OCI-LY7 (cell line): ENCODE results near the gene CDK17. TPM values are rescaled to one million over a fixed set of nuclear protein-coding genes. Genes with fewer than 3 reads are reported as not detected.
"Not testable (repeated sequence)": the region's sequence is repeated elsewhere in the genome, so short reads cannot be mapped to it uniquely, and the experiment has no call there.

Source experiments
- BruUV-seq: library from RNA; stranded (reverse); fragments of 400-500 nt; replicated peaks from 2 replicates; lab custom pipeline; 2021; lab: Mats Ljungman, UMichigan
- CTCF ChIA-PET: fragments of 300-600 bp; sonication (Branson Sonifier 250); formaldehyde crosslinking; loops from one replicate; lab custom pipeline; 2022; ENCODE audit warnings: antibody characterized with exemption; ENCODE audit not compliant: unreplicated experiment; lab: Charles Lee
- POLR2A ChIA-PET: fragments of 300-600 bp; sonication (Branson Sonifier 250); formaldehyde crosslinking; loops from one replicate; lab custom pipeline; 2022; ENCODE audit warnings: antibody characterized with exemption; lab: Charles Lee
- DNase-seq: peaks from one replicate; pipeline ENCODE4 v3.0.0-alpha.2; 2015; ENCODE audit warnings: low spot score
- H2AFZ ChIP-seq: fragments of 200-600 bp; sonication (generic), shearing (Covaris generic); 2 replicates; pipeline ENCODE4 v1.6.1; 2014; ENCODE audit warnings: mild to moderate bottlenecking, antibody characterized with exemption, low read length, moderate library complexity
- H3K27ac ChIP-seq: fragments of 200-600 bp; sonication (generic); 2 replicates; pipeline ENCODE4 v1.5.1; 2014; ENCODE audit warnings: mixed run types, low read depth, mild to moderate bottlenecking, moderate library complexity, low read length, inconsistent platforms; ENCODE audit not compliant: poor library complexity, severe bottlenecking
- H3K36me3 ChIP-seq: fragments of 200-600 bp; sonication (generic); 2 replicates; pipeline ENCODE4 v1.6.1; 2014; ENCODE audit warnings: mild to moderate bottlenecking, antibody characterized with exemption, low read length, moderate library complexity, mixed read lengths; ENCODE audit not compliant: insufficient read depth
- H3K4me1 ChIP-seq: fragments of 200-600 bp; sonication (generic); 2 replicates; pipeline ENCODE4 v1.5.1; 2014; ENCODE audit warnings: mild to moderate bottlenecking, low read length; ENCODE audit not compliant: insufficient read depth, poor library complexity, severe bottlenecking
- H3K4me2 ChIP-seq: fragments of 200-600 bp; sonication (generic); 2 replicates; pipeline ENCODE4 v1.6.1; 2014; ENCODE audit warnings: mild to moderate bottlenecking, low read length
- H3K4me3 ChIP-seq: fragments of 200-600 bp; sonication (generic); 2 replicates; pipeline ENCODE4 v1.5.1; 2014; ENCODE audit warnings: mild to moderate bottlenecking, low read depth, low read length; ENCODE audit not compliant: poor library complexity, severe bottlenecking
- H3K79me2 ChIP-seq: fragments of 200-600 bp; sonication (generic); 2 replicates; pipeline ENCODE4 v1.6.1; 2016; ENCODE audit warnings: low read depth, mild to moderate bottlenecking, low read length, moderate library complexity, mixed read lengths; ENCODE audit not compliant: insufficient read depth
- H3K9me2 ChIP-seq: fragments of 200-600 bp; sonication (generic); 2 replicates; pipeline ENCODE4 v1.6.1; 2016; ENCODE audit warnings: mild to moderate bottlenecking, low read length, mixed read lengths; ENCODE audit not compliant: insufficient read depth
- H3K9me3 ChIP-seq: fragments of 200-600 bp; sonication (generic); 2 replicates; pipeline ENCODE4 v1.6.1; 2014; ENCODE audit warnings: mild to moderate bottlenecking, mixed run types, low read length, mixed read lengths
- H4K20me1 ChIP-seq: fragments of 200-600 bp; sonication (generic); 2 replicates; pipeline ENCODE4 v1.6.1; 2014; ENCODE audit warnings: mild to moderate bottlenecking, antibody characterized with exemption, low read length, moderate library complexity, mixed read lengths; ENCODE audit not compliant: insufficient read depth
- EZH2phosphoT487 ChIP-seq: fragments of 200-600 bp; sonication (generic); IDR thresholded peaks from 2 replicates; pipeline ENCODE4 v1.6.1; 2018; ENCODE audit warnings: low read depth, borderline replicate concordance, mild to moderate bottlenecking, mixed run types, antibody characterized with exemption, low read length, moderate library complexity, mixed read lengths
- intact Hi-C: fragments of 100-400 bp; cut with micrococcal nuclease; formaldehyde crosslinking; loops from one replicate; pipeline ENCODE4 v1.10.0; 2022; ENCODE audit not compliant: unreplicated experiment
- total RNA-seq, 2 experiments: library from RNA; depleted of rRNA in 1 of 2; stranded (reverse); fragments of >200 nt in 1 of 2; shearing (Covaris generic) in 1 of 2; gene quantifications; 2 replicates each; pipeline ENCODE4 v1.2.3, GENCODE V29; 2014 to 2022
- TF ChIP-seq, protein P1 (sequence below): fragments of 200-600 bp; sonication (generic); conservative IDR thresholded peaks from 2 replicates; pipeline ENCODE4 v1.5.1; 2014; ENCODE audit warnings: mild to moderate bottlenecking, antibody characterized with exemption, low read length, moderate library complexity, mixed read lengths

Gene CDK17
- total RNA-seq, 2 experiments from 2014 or later: 34.5 to 43.4 TPM

DNA sequence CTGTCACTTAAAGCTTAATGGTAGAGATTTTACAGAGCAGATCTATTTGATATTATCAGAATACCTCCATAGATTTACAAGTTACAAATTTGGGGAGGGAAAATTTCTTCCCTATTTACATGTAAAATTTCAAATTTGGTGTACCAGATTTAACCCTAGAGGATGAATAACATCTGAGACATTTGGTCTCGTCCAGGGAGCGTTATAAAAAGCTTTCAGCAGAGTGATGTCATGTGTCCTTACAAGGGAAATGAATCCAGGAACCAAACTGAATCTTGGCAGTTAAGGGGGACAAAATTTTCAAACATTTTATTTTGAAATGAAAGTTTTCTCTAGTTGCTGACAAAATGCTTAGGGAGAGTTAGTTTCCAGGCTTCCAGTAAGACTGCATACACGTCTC is 4.5 kb upstream of the CDK17 start:
- Histone ChIP-seq H4K20me1 (no peaks in the 10 kb centered on the region), H3K9me2 (no peaks in the 10 kb centered on the region), H3K36me3 (no peaks in the 10 kb centered on the region), H3K79me2 (no peaks in the 10 kb centered on the region), H2AFZ (peak overlapping the region; percentile 53; the same call in 1 of the 2 replicates), H3K4me3 (no peak overlapping the region), H3K9me3 (no peaks in the 10 kb centered on the region), H3K4me2 (peak overlapping the region; percentile 59), H3K27ac (peak overlapping the region; percentile 33), H3K4me1 (peaks cover 79% of the 10 kb centered on the region)
- peak; percentile 55 for DNase-seq
- ChIA-PET CTCF (no interaction called here), POLR2A (interaction anchor here (0.5 to 2.0 kb wide), 16 partner anchors 8 to 190 kb away, joined by 3 to 9 read pairs (median 4); no protein-coding TSS in a partner anchor)
- TF ChIP-seq, protein P1, sequence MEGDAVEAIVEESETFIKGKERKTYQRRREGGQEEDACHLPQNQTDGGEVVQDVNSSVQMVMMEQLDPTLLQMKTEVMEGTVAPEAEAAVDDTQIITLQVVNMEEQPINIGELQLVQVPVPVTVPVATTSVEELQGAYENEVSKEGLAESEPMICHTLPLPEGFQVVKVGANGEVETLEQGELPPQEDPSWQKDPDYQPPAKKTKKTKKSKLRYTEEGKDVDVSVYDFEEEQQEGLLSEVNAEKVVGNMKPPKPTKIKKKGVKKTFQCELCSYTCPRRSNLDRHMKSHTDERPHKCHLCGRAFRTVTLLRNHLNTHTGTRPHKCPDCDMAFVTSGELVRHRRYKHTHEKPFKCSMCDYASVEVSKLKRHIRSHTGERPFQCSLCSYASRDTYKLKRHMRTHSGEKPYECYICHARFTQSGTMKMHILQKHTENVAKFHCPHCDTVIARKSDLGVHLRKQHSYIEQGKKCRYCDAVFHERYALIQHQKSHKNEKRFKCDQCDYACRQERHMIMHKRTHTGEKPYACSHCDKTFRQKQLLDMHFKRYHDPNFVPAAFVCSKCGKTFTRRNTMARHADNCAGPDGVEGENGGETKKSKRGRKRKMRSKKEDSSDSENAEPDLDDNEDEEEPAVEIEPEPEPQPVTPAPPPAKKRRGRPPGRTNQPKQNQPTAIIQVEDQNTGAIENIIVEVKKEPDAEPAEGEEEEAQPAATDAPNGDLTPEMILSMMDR: no peak
- no peak for TF ChIP-seq EZH2phosphoT487
- intact Hi-C loops: loop anchor here (5.0 to 10.0 kb wide), 3 partner anchors 98 to 462 kb away; partner anchors contain the start of genes AMDHD1, CCDC38 and LTA4H
- BruUV-seq: no TSS peak

DNA sequence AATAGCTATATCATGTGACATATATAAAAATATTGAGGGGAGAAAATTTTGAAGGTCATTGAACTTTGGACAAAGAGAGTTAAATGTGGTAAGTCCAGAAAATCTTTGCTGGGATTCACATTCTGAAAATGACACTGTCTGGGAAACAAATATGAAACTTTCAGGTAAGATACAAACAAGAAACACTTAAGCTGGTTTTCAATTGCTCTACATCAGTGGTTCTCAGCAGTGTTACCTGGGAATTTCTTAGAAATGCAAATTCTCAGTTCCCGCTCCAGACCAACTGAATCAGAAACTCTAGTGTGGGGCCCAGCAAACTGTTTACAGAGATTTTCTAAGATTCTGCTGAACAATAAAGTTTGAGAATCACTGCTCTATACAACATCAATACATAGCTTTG is 3.6 kb upstream of the CDK17 start:
- peak overlapping the region; percentile 55; the same call in 1 of the 2 replicates for H2AFZ ChIP-seq
- no peak overlapping the region for H3K4me3 ChIP-seq
- peak overlapping the region; percentile 33 for H3K27ac ChIP-seq
- no peaks in the 10 kb centered on the region for H3K9me3 ChIP-seq
- no peaks in the 10 kb centered on the region for H3K9me2 ChIP-seq
- CTCF ChIA-PET: interaction anchor here (0.9 to 1.1 kb wide), 2 partner anchors 189 to 195 kb away, joined by 3 read pairs; no protein-coding TSS in a partner anchor
- H3K4me2 ChIP-seq: peak overlapping the region; percentile 59
- no TSS peak for BruUV-seq
- H4K20me1 ChIP-seq: peaks cover 2% of the 10 kb centered on the region
- POLR2A ChIA-PET: interaction anchor here (0.5 to 2.0 kb wide), 16 partner anchors 8 to 434 kb away, joined by 3 to 9 read pairs (median 3); no protein-coding TSS in a partner anchor
- TF ChIP-seq, protein P1: no peak
- TF ChIP-seq EZH2phosphoT487: no peak
- no peaks in the 10 kb centered on the region for H3K36me3 ChIP-seq
- intact Hi-C loops: loop anchor here (5.0 to 10.0 kb wide), 2 partner anchors 369 to 462 kb away; partner anchors contain the start of genes AMDHD1, CCDC38 and LTA4H
- peak; percentile 24 for DNase-seq
- peaks cover 5% of the 10 kb centered on the region for H3K79me2 ChIP-seq
- H3K4me1 ChIP-seq: peaks cover 71% of the 10 kb centered on the region

DNA sequence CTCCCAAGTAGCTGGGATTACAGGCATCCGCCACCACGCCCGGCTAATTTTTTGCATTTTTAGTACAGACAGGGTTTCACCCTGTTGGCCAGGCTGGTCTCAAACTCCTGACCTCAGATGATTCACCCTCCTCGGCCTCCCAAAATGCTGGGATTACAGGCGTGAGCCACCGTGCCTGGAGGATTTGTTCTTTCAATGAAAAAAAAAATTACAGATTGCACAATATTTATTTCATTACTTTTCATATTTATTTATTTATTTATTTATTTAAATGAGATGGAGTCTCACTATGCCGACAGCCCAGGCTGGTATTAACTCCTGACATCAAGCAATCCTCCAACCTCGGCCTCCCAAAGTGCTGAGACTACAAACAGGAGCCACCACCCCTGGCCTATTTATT is 2.3 kb upstream of the CDK17 start:
- H2AFZ ChIP-seq, BruUV-seq: not testable (repeated sequence)
- intact Hi-C loops: loop anchor here (5.0 to 10.0 kb wide), 2 partner anchors 368 to 460 kb away; partner anchors contain the start of genes AMDHD1, CCDC38 and LTA4H

More for the DNA sequence above, 2.3 kb upstream of the CDK17 start:
- ChIA-PET POLR2A (interaction anchor here (0.7 to 1.6 kb wide), 7 partner anchors 9 to 1582 kb away, joined by 3 to 7 read pairs (median 4); no protein-coding TSS in a partner anchor), CTCF (interaction anchor here (1.1 kb wide), 1 partner anchor 193 kb away, joined by 3 read pairs; no protein-coding TSS in a partner anchor)
- H3K4me1 ChIP-seq: peaks cover 65% of the 10 kb centered on the region
- H4K20me1 ChIP-seq: peaks cover 15% of the 10 kb centered on the region
- H3K79me2 ChIP-seq: peaks cover 18% of the 10 kb centered on the region
- not testable (repeated sequence) for H3K27ac ChIP-seq, H3K9me2 ChIP-seq, H3K9me3 ChIP-seq, DNase-seq, H3K4me3 ChIP-seq, H3K36me3 ChIP-seq, H3K4me2 ChIP-seq
